ENCODE data around the gene ADARB2. TPM values are rescaled to one million over a fixed set of nuclear protein-coding genes. Genes with fewer than 3 reads are reported as not detected.

The ADARB2 gene
- polyA plus RNA-seq, 1 of the 3 experiments (the other 2 are of a cell fraction), result not detected

- Histone ChIP-seq H3K9ac (no peak overlapping the region), H3K27ac (ENCODE audit: low read depth in 2 of 2, low read length in 1 of 2) (no peak overlapping the region), H3K9me2 (no peaks in the 10 kb centered on the region), H4K20me1 (ENCODE audit: insufficient read depth) (no peaks in the 10 kb centered on the region), H3K4me2 (no peak overlapping the region), H3F3A (replicated peaks; ENCODE audit: insufficient read depth) (no peaks in the 10 kb centered on the region), H3K36me3 (replicated peaks in 1 of 2; ENCODE audit: control insufficient read depth in 1 of 2, insufficient read depth in 2 of 2, low read length in 1 of 2) (no peaks in the 10 kb centered on the region), H3K9me3 (no peaks in the 10 kb centered on the region), H3K4me1 (ENCODE audit: control insufficient read depth in 1 of 2, insufficient read depth in 2 of 2, low read depth in 1 of 2, low read length in 1 of 2) (no peaks in the 10 kb centered on the region; a peak in 1 of 4 replicates), H3K79me2 (ENCODE audit: insufficient read depth) (no peaks in the 10 kb centered on the region), H3K4me3 (ENCODE audit: low read depth in 2 of 2, low read length in 1 of 2) (no peak overlapping the region), H2AFZ (ENCODE audit: low read depth) (no peak overlapping the region), H3K27me3 (ENCODE audit: insufficient read depth) (no peaks in the 10 kb centered on the region)
- CTCF ChIA-PET, result no interaction called here
- no peak for TF ChIP-seq SIN3A (IDR thresholded peaks at IDR 0.05; ENCODE audit: borderline replicate concordance, low read depth, low read length)
- no peak for TF ChIP-seq RAD21 (IDR thresholded peaks at IDR 0.05; ENCODE audit: low read length)
- no peak for TF ChIP-seq USF2 (IDR thresholded peaks at IDR 0.05; ENCODE audit: borderline replicate concordance, low read depth, low read length)
- TF ChIP-seq CTCF (IDR thresholded peaks at IDR 0.05), result no peak
- no peak for TF ChIP-seq TEAD4 (IDR thresholded peaks at IDR 0.05; ENCODE audit: borderline replicate concordance, insufficient read depth)
- no peak for TF ChIP-seq CHD2 (IDR thresholded peaks at IDR 0.05; ENCODE audit: low read length, partially characterized antibody)
- TF ChIP-seq MEF2A (IDR thresholded peaks at IDR 0.05; ENCODE audit: borderline replicate concordance, low read depth), result no peak
- no peak for TF ChIP-seq SMC3 (IDR thresholded peaks at IDR 0.05; ENCODE audit: low read depth, low read length)
- TF ChIP-seq RCOR1 (IDR thresholded peaks at IDR 0.05; ENCODE audit: low read length), result no peak
- no peak for TF ChIP-seq POLR2AphosphoS5 (IDR thresholded peaks at IDR 0.05; ENCODE audit: low read depth, low read length)
- no peak for TF ChIP-seq RXRA (IDR thresholded peaks at IDR 0.05; ENCODE audit: borderline replicate concordance, low read depth)
- TF ChIP-seq FOXJ3 (CRISPR knock-in tag; IDR thresholded peaks at IDR 0.05), result no peak
- no peak for TF ChIP-seq FOXM1 (IDR thresholded peaks at IDR 0.05; ENCODE audit: low read depth)
- 47% methylated on average over 9 of the region's 9 CpGs for WGBS (ENCODE audit: low lambda C conversion rate)
- POLR2A ChIA-PET, result no interaction called here
- no peak for DNase-seq
Observed at GRCh38 chr10:1684991-1685390, 52.3 kb downstream of the ADARB2 start.

- H3F3A ChIP-seq (replicated peaks; ENCODE audit: insufficient read depth), result no peaks in the 10 kb centered on the region
- H3K79me2 ChIP-seq (ENCODE audit: insufficient read depth), result no peaks in the 10 kb centered on the region
- H4K20me1 ChIP-seq (ENCODE audit: insufficient read depth), result no peaks in the 10 kb centered on the region
- no peak overlapping the region for H2AFZ ChIP-seq (ENCODE audit: low read depth)
- no peaks in the 10 kb centered on the region for H3K9me2 ChIP-seq
- H3K4me3 ChIP-seq (ENCODE audit: low read depth in 2 of 2, low read length in 1 of 2), result no peak overlapping the region
- no peaks in the 10 kb centered on the region for H3K27me3 ChIP-seq (ENCODE audit: insufficient read depth)
- no peaks in the 10 kb centered on the region for H3K36me3 ChIP-seq (replicated peaks in 1 of 2; ENCODE audit: control insufficient read depth in 1 of 2, insufficient read depth in 2 of 2, low read length in 1 of 2)
- no peak for TF ChIP-seq REST (IDR thresholded peaks at IDR 0.05; ENCODE audit: low read depth, low read length)
- TF ChIP-seq ELF1 (IDR thresholded peaks at IDR 0.05), result no peak
- no peak for TF ChIP-seq CHD2 (IDR thresholded peaks at IDR 0.05; ENCODE audit: low read length, partially characterized antibody)
- TF ChIP-seq FOXJ3 (CRISPR knock-in tag; IDR thresholded peaks at IDR 0.05), result no peak
- no peak for TF ChIP-seq JUND (IDR thresholded peaks at IDR 0.05)
- no peak overlapping the region for H3K9ac ChIP-seq
- ChIA-PET CTCF (no interaction called here), POLR2A (no interaction called here)
- no peak for DNase-seq
- H3K27ac ChIP-seq (ENCODE audit: low read depth in 2 of 2, low read length in 1 of 2), result no peak overlapping the region
- 55% methylated on average over 12 of the region's 12 CpGs for WGBS (ENCODE audit: low lambda C conversion rate)
- H3K4me1 ChIP-seq (ENCODE audit: control insufficient read depth in 1 of 2, insufficient read depth in 2 of 2, low read depth in 1 of 2, low read length in 1 of 2), result no peaks in the 10 kb centered on the region; a peak in 1 of 4 replicates
- no peak overlapping the region for H3K4me2 ChIP-seq
- H3K9me3 ChIP-seq, result no peaks in the 10 kb centered on the region
Observed at GRCh38 chr10:1683649-1684048, 53.7 kb downstream of the ADARB2 start.
